Gastrocnemius medialis (tissue), 4 donors: ENCODE results near the gene METTL16.

Source experiments
- POLR2A ChIP-seq, 2 donors: fragments of 450-650 bp; IDR thresholded peaks; one replicate each; pipeline ENCODE4 v1.6.1; 2017; ENCODE audit warnings: antibody characterized with exemption in 2 of 2, mild to moderate bottlenecking in 2 of 2, moderate library complexity in 2 of 2
- TF ChIP-seq, protein P1 (sequence below), 5 experiments: fragments of 450-650 bp in 3 of 5; fragments of 200-600 bp in 2 of 5; sonication (generic) in 2 of 5; IDR thresholded peaks in 4 of 5; conservative IDR thresholded peaks in 1 of 5; 1 replicate in 4 of 5; 2 replicates in 1 of 5; pipeline ENCODE4 v1.5.1; 2016 to 2019; ENCODE audit warnings: antibody characterized with exemption in 5 of 5, mild to moderate bottlenecking in 3 of 5, moderate library complexity in 3 of 5

DNA sequence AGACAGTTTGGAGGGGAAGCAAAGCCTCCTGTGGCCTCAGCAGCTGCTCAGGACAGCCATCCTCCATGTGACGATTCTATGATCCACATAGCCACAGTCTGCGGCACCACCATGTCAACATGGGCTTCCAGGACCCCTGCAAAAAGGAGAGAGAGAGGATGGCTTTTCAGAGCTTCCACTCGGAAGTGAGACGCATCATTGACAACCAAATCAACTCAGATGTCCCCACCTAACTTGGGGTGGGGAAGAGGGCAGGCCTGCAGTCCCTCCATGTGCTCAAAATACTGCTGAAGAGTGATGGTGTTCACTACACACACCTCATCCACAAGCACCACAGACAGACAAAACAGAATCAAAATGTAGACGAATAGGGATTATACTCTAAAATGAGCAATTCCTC lies 5.9 kb upstream of the METTL16 start:
- TF ChIP-seq, protein P1, sequence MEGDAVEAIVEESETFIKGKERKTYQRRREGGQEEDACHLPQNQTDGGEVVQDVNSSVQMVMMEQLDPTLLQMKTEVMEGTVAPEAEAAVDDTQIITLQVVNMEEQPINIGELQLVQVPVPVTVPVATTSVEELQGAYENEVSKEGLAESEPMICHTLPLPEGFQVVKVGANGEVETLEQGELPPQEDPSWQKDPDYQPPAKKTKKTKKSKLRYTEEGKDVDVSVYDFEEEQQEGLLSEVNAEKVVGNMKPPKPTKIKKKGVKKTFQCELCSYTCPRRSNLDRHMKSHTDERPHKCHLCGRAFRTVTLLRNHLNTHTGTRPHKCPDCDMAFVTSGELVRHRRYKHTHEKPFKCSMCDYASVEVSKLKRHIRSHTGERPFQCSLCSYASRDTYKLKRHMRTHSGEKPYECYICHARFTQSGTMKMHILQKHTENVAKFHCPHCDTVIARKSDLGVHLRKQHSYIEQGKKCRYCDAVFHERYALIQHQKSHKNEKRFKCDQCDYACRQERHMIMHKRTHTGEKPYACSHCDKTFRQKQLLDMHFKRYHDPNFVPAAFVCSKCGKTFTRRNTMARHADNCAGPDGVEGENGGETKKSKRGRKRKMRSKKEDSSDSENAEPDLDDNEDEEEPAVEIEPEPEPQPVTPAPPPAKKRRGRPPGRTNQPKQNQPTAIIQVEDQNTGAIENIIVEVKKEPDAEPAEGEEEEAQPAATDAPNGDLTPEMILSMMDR (IDR thresholded peaks at IDR 0.05 in 4 of 5, conservative IDR thresholded peaks at IDR 0.05 in 1 of 5) = no peak
- TF ChIP-seq POLR2A (IDR thresholded peaks at IDR 0.05) = no peak
